DOHH2 (cell line): ENCODE results near the gene MELTF.

ENCODE experiments used
- H3F3A ChIP-seq: fragments of 200-600 bp; sonication (generic), shearing (Covaris generic); 2 replicates; pipeline ENCODE4 v1.6.0; 2016; ENCODE audit warnings: antibody characterized with exemption, mild to moderate bottlenecking; ENCODE audit not compliant: control insufficient read depth, insufficient read depth
- H3K27ac ChIP-seq: fragments of 200-600 bp; sonication (generic); 2 replicates; pipeline ENCODE4 v1.5.1; 2014; ENCODE audit warnings: low read depth, mild to moderate bottlenecking, low read length, moderate library complexity
- H3K27me3 ChIP-seq: fragments of 200-600 bp; sonication (generic); 2 replicates; pipeline ENCODE4 v1.6.1; 2014; ENCODE audit warnings: mild to moderate bottlenecking, low read length, mixed read lengths; ENCODE audit not compliant: control insufficient read depth
- H3K36me3 ChIP-seq: fragments of 200-600 bp; sonication (generic); 2 replicates; pipeline ENCODE4 v1.6.1; 2014; ENCODE audit warnings: mild to moderate bottlenecking, low read length, moderate library complexity, mixed read lengths; ENCODE audit not compliant: control insufficient read depth
- H3K4me1 ChIP-seq: fragments of 200-600 bp; sonication (generic); 2 replicates; pipeline ENCODE4 v1.6.1; 2014; ENCODE audit warnings: mild to moderate bottlenecking, low read length, mixed read lengths; ENCODE audit not compliant: control insufficient read depth
- H3K4me2 ChIP-seq: fragments of 200-600 bp; sonication (generic); 2 replicates; pipeline ENCODE4 v1.6.0; 2014; ENCODE audit warnings: mild to moderate bottlenecking, low read length, moderate library complexity
- H3K4me3 ChIP-seq: fragments of 200-600 bp; sonication (generic); 2 replicates; pipeline ENCODE4 v1.5.1; 2014; ENCODE audit warnings: mild to moderate bottlenecking, low read length, mixed read lengths
- H3K79me2 ChIP-seq: fragments of 200-600 bp; sonication (generic); 2 replicates; pipeline ENCODE4 v1.6.1; 2014; ENCODE audit warnings: mild to moderate bottlenecking, low read length, mixed read lengths; ENCODE audit not compliant: control insufficient read depth
- H3K9me2 ChIP-seq: fragments of 200-600 bp; sonication (generic); replicated peaks from 2 replicates; pipeline ENCODE4 v1.6.1; 2014; ENCODE audit warnings: mild to moderate bottlenecking, low read length, mixed read lengths; ENCODE audit not compliant: control insufficient read depth
- H3K9me3 ChIP-seq: fragments of 200-600 bp; sonication (generic); 2 replicates; pipeline ENCODE4 v1.6.1; 2014; ENCODE audit warnings: antibody characterized with exemption, low read length, mixed read lengths; ENCODE audit not compliant: control insufficient read depth, insufficient read depth
- H4K20me1 ChIP-seq: fragments of 200-600 bp; sonication (generic); 2 replicates; pipeline ENCODE4 v1.6.0; 2014; ENCODE audit warnings: low read depth, mild to moderate bottlenecking, antibody characterized with exemption, low read length, moderate library complexity; ENCODE audit not compliant: control insufficient read depth, insufficient read depth
- CTCF ChIP-seq: fragments of 200-600 bp; sonication (generic); IDR thresholded peaks from one replicate; pipeline ENCODE4 v1.5.1; 2014; ENCODE audit warnings: antibody characterized with exemption, mild to moderate bottlenecking, low read depth, low read length; ENCODE audit not compliant: poor library complexity, severe bottlenecking
- EZH2phosphoT487 ChIP-seq: fragments of 200-600 bp; sonication (generic); IDR thresholded peaks from 2 replicates; pipeline ENCODE4 v1.6.1; 2017; ENCODE audit warnings: borderline replicate concordance, mild to moderate bottlenecking, antibody characterized with exemption, low read length, moderate library complexity, mixed read lengths

The MELTF gene

GRCh38 chr3:196979545-196979944 lies 50.1 kb downstream of the MELTF start:
- no peak overlapping the region for H3K27ac ChIP-seq
- H3K36me3 ChIP-seq = no peaks in the 10 kb centered on the region
- TF ChIP-seq EZH2phosphoT487 = no peak
- TF ChIP-seq CTCF = no peak
- H3K4me3 ChIP-seq = no peak overlapping the region
- no peak overlapping the region for H3K4me2 ChIP-seq
- no peaks in the 10 kb centered on the region for H3K79me2 ChIP-seq
- no peaks in the 10 kb centered on the region for H4K20me1 ChIP-seq
- H3K9me2 ChIP-seq = no peaks in the 10 kb centered on the region
- no peaks in the 10 kb centered on the region for H3K27me3 ChIP-seq
- no peaks in the 10 kb centered on the region for H3K4me1 ChIP-seq
- no peaks in the 10 kb centered on the region for H3F3A ChIP-seq
- H3K9me3 ChIP-seq = 0 out of 2 replicates have a peak, but pooled peaks cover 3% of the 10 kb centered on the region

- TF ChIP-seq EZH2phosphoT487 (no peak), CTCF (no peak)
- Histone ChIP-seq H3K9me2 (no peaks in the 10 kb centered on the region), H3K27me3 (no peaks in the 10 kb centered on the region), H3F3A (no peaks in the 10 kb centered on the region), H4K20me1 (no peaks in the 10 kb centered on the region), H3K27ac (no peak overlapping the region), H3K4me1 (no peaks in the 10 kb centered on the region), H3K4me2 (no peak overlapping the region), H3K36me3 (no peaks in the 10 kb centered on the region), H3K79me2 (no peaks in the 10 kb centered on the region), H3K9me3 (no peaks in the 10 kb centered on the region), H3K4me3 (no peak overlapping the region)
Measured at GRCh38 chr3:196976941-196977340, 52.7 kb downstream of the MELTF start.

- Histone ChIP-seq H3K79me2 (no peaks in the 10 kb centered on the region), H3F3A (no peaks in the 10 kb centered on the region), H4K20me1 (no peaks in the 10 kb centered on the region), H3K4me3 (no peak overlapping the region), H3K4me1 (no peaks in the 10 kb centered on the region), H3K9me3 (no peaks in the 10 kb centered on the region), H3K9me2 (no peaks in the 10 kb centered on the region), H3K36me3 (no peaks in the 10 kb centered on the region), H3K27ac (no peak overlapping the region), H3K4me2 (no peak overlapping the region), H3K27me3 (peaks cover 10% of the 10 kb centered on the region)
- no peak for TF ChIP-seq EZH2phosphoT487
- TF ChIP-seq CTCF = no peak
Measured at GRCh38 chr3:196975349-196975748, 54.3 kb downstream of the MELTF start.

GRCh38 chr3:196974661-196975060 lies 55.0 kb downstream of the MELTF start:
- Histone ChIP-seq H3K27me3 (peaks cover 14% of the 10 kb centered on the region), H3K9me2 (no peaks in the 10 kb centered on the region), H3K36me3 (no peaks in the 10 kb centered on the region), H3K9me3 (no peaks in the 10 kb centered on the region), H3K4me2 (no peak overlapping the region), H3K79me2 (no peaks in the 10 kb centered on the region), H3K27ac (no peak overlapping the region), H4K20me1 (no peaks in the 10 kb centered on the region), H3F3A (no peaks in the 10 kb centered on the region), H3K4me3 (no peak overlapping the region), H3K4me1 (peaks cover 4% of the 10 kb centered on the region)
- TF ChIP-seq EZH2phosphoT487 (no peak), CTCF (no peak)
